K562 (cell line): ENCODE measurements around the gene BTBD2. TPM values are rescaled to one million over a fixed set of nuclear protein-coding genes. Genes with fewer than 3 reads are reported as not detected.

Experiments
- ATAC-seq: fragments of 200-7000 bp; cut with Tn5 transposase; 3 replicates; pipeline ENCODE4 v1.9.1; 2020; ENCODE audit warnings: moderate library complexity
- BruUV-seq: library from RNA; stranded (reverse); fragments of 400-500 nt; replicated peaks from 2 replicates; lab custom pipeline; 2021; lab: Mats Ljungman, UMichigan
- CTCF ChIA-PET: fragments of 300-600 bp; formaldehyde crosslinking; extraction: SDS; loops from one replicate; lab custom pipeline; 2021; ENCODE audit warnings: low intra/inter-chr PET ratio; lab: Yijun Ruan, JAX
- POLR2A ChIA-PET: fragments of 300-600, 350-650 bp; sonication (Branson Sonifier 250); formaldehyde crosslinking; extraction: SDS; loops from one replicate; lab custom pipeline; 2021; ENCODE audit warnings: antibody characterized with exemption, inconsistent platforms; lab: Yijun Ruan, JAX
- DNase-seq, 4 experiments: peaks; one replicate each; pipeline versions ENCODE4 v3.0.0 to v3.0.0-alpha.2; 2011 to 2018; ENCODE audit warnings: low spot score in 3 of 4, mixed read lengths in 3 of 4; ENCODE audit errors: extremely low read depth in 1 of 4
- FAIRE-seq: peaks from 2 replicates; lab custom pipeline; 2011; peaks lifted over from hg19 to GRCh38; lab: Jason Lieb, UNC
- H2AFZ ChIP-seq: 2 replicates; pipeline ENCODE4 v1.6.0; 2011; ENCODE audit warnings: low read depth, low read length, control low read depth, inconsistent platforms
- H3K27ac ChIP-seq: fragments of 200-600 bp; 3 replicates; pipeline ENCODE4 v1.8.0; 2011; ENCODE audit warnings: low read depth, mild to moderate bottlenecking, control low read depth, inconsistent platforms, low read length, moderate library complexity, mixed read lengths; ENCODE audit errors: extremely low read depth
- H3K27me3 ChIP-seq, 2 experiments: fragments of 300-600 bp in 1 of 2; 2 replicates in 1 of 2; 3 replicates in 1 of 2; pipeline versions ENCODE4 v1.6.0 to v1.8.0; 2011; ENCODE audit warnings: inconsistent platforms in 2 of 2, low read length in 2 of 2, mild to moderate bottlenecking in 1 of 2, mixed read lengths in 1 of 2, moderate library complexity in 1 of 2; ENCODE audit not compliant: control insufficient read depth in 2 of 2, insufficient read depth in 2 of 2
- H3K36me3 ChIP-seq: fragments of 300-600 bp; 3 replicates; pipeline ENCODE4 v1.8.0; 2011; ENCODE audit warnings: mild to moderate bottlenecking, low read length, inconsistent platforms; ENCODE audit not compliant: control insufficient read depth, insufficient read depth
- H3K4me1 ChIP-seq, 2 experiments: fragments of 200-600 bp in 1 of 2; replicated peaks in 1 of 2; 2 replicates in 1 of 2; 3 replicates in 1 of 2; pipeline versions ENCODE4 v1.5.1 to v1.8.0; 2011; ENCODE audit warnings: inconsistent platforms in 2 of 2, low read length in 2 of 2, mild to moderate bottlenecking in 1 of 2, mixed read lengths in 1 of 2, moderate library complexity in 1 of 2; ENCODE audit not compliant: control insufficient read depth in 2 of 2, insufficient read depth in 2 of 2
- H3K4me2 ChIP-seq: 2 replicates; pipeline ENCODE4 v1.6.1; 2011; ENCODE audit warnings: low read length, control low read depth, inconsistent platforms, mixed read lengths; ENCODE audit not compliant: insufficient read depth
- H3K4me3 ChIP-seq: fragments of 200-600 bp; sonication (generic), shearing (Covaris generic); 2 replicates; pipeline ENCODE4 v1.5.1; 2016; ENCODE audit warnings: control low read depth, inconsistent platforms
- H3K79me2 ChIP-seq: fragments of 200-600 bp; 3 replicates; pipeline ENCODE4 v1.8.0; 2011; ENCODE audit warnings: low read length, inconsistent platforms; ENCODE audit not compliant: control insufficient read depth, insufficient read depth
- H3K9ac ChIP-seq, 2 experiments: 2 replicates each; pipeline versions ENCODE4 v1.6.0 to v1.6.1; 2011; ENCODE audit warnings: low read depth in 2 of 2, low read length in 2 of 2, control low read depth in 1 of 2, inconsistent platforms in 1 of 2, mild to moderate bottlenecking in 1 of 2, mixed read lengths in 1 of 2; ENCODE audit not compliant: insufficient read depth in 1 of 2
- H3K9me1 ChIP-seq: one replicate; pipeline ENCODE4 v1.6.0; 2011; ENCODE audit warnings: inconsistent platforms, mild to moderate bottlenecking, low read length, moderate library complexity; ENCODE audit not compliant: control insufficient read depth, insufficient read depth
- H3K9me3 ChIP-seq: replicated peaks from 2 replicates; pipeline ENCODE4 v1.5.1; 2011; ENCODE audit warnings: low read depth, low read length, inconsistent platforms; ENCODE audit not compliant: control insufficient read depth, insufficient read depth
- H4K20me1 ChIP-seq: replicated peaks from 2 replicates; pipeline ENCODE4 v1.6.1; 2011; ENCODE audit warnings: low read length, inconsistent platforms, mixed read lengths; ENCODE audit not compliant: control insufficient read depth, insufficient read depth
- ELF2 ChIP-seq: fragments of 250-450 bp; sonication (Bioruptor Pico); IDR thresholded peaks from 2 replicates; pipeline ENCODE4 v1.5.0; 2021; ENCODE audit warnings: mild to moderate bottlenecking
- FOXA3 ChIP-seq, 2 experiments: fragments of 450-650 bp in 1 of 2; sonication (generic) in 1 of 2; formaldehyde crosslinking; IDR thresholded peaks in 1 of 2; conservative IDR thresholded peaks in 1 of 2; 2 replicates each; pipeline versions ENCODE4 v1.4.0 to v1.8.0; 2020 to 2022; ENCODE audit warnings: mild to moderate bottlenecking in 2 of 2, missing genetic modification reagents in 1 of 2
- HCFC1 ChIP-seq: IDR thresholded peaks from 2 replicates; pipeline ENCODE4 v1.6.1; 2012; ENCODE audit warnings: low read depth, low read length, improper control_type of control experiment
- HIVEP1 ChIP-seq: fragments of 250-450 bp; sonication (Bioruptor Pico); IDR thresholded peaks from 2 replicates; pipeline ENCODE4 v1.4.0; 2020; ENCODE audit warnings: mild to moderate bottlenecking
- MAZ ChIP-seq, 2 experiments: fragments of 450-650 bp in 1 of 2; sonication (generic) in 1 of 2; formaldehyde crosslinking; IDR thresholded peaks in 1 of 2; conservative IDR thresholded peaks in 1 of 2; 2 replicates each; pipeline versions ENCODE4 v1.4.0 to v1.5.0; 2020; ENCODE audit warnings: mild to moderate bottlenecking in 1 of 2, missing genetic modification reagents in 1 of 2
- NCOA2 ChIP-seq, 2 experiments: fragments of 450-650 bp; IDR thresholded peaks; 2 replicates each; pipeline ENCODE4 v1.6.1; 2018; ENCODE audit warnings: mild to moderate bottlenecking in 2 of 2, moderate library complexity in 1 of 2; ENCODE audit not compliant: partially characterized antibody in 2 of 2
- NFE2 ChIP-seq: IDR thresholded peaks from 2 replicates; pipeline ENCODE4 v1.6.1; 2014; ENCODE audit warnings: antibody characterized with exemption, low read depth
- NFXL1 ChIP-seq: fragments of 450-650 bp; formaldehyde crosslinking; IDR thresholded peaks from 2 replicates; pipeline ENCODE4 v1.4.0; 2021; ENCODE audit warnings: mild to moderate bottlenecking
- PCBP1 ChIP-seq: fragments of 200-400 bp; formaldehyde crosslinking; IDR thresholded peaks from 2 replicates; pipeline ENCODE4 v1.6.1; 2018; ENCODE audit warnings: mild to moderate bottlenecking, low read depth, low read length; ENCODE audit not compliant: poor library complexity, severe bottlenecking
- PCBP2 ChIP-seq: fragments of 200-400 bp; formaldehyde crosslinking; IDR thresholded peaks from 2 replicates; pipeline ENCODE4 v1.6.1; 2018; ENCODE audit warnings: low read length, low read depth, mild to moderate bottlenecking, moderate library complexity; ENCODE audit not compliant: poor library complexity, severe bottlenecking
- PTTG1 ChIP-seq: fragments of 450-650 bp; IDR thresholded peaks from 2 replicates; pipeline ENCODE4 v1.6.1; 2016; ENCODE audit warnings: low read depth, mild to moderate bottlenecking, missing genetic modification characterization, missing compliant biosample characterization
- SMAD2 ChIP-seq: fragments of 150-350 bp; IDR thresholded peaks from 2 replicates; pipeline ENCODE4 v1.6.1; 2014; ENCODE audit warnings: low read depth, mild to moderate bottlenecking, low read length
- SNRNP70 ChIP-seq: fragments of 200-400 bp; formaldehyde crosslinking; optimal IDR thresholded peaks from 2 replicates; pipeline ENCODE3; 2017; ENCODE audit warnings: low read depth, low read length
- ZBTB1 ChIP-seq: sonication (generic); formaldehyde crosslinking; IDR thresholded peaks from 2 replicates; pipeline ENCODE4 v1.8.1; 2023; ENCODE audit warnings: missing genetic modification reagents, low read depth, mild to moderate bottlenecking, borderline replicate concordance
- ZBTB17 ChIP-seq: fragments of 450-650 bp; formaldehyde crosslinking; IDR thresholded peaks from 2 replicates; pipeline ENCODE4 v1.4.0; 2020; ENCODE audit warnings: mild to moderate bottlenecking
- WGBS: fragments of 100-300 bp; shearing (Covaris generic); methylation state at CpG from one replicate; pipeline ENCODE4 v1.1.6; 2016; ENCODE audit warnings: low coverage, mixed read lengths; ENCODE audit not compliant: insufficient coverage; ENCODE audit errors: missing lambda C conversion rate; 5-methylcytosine and 5-hydroxymethylcytosine counted together
- in situ Hi-C: fragments of 300-500 bp; cut with MboI; formaldehyde crosslinking; loops from 4 replicates; pipeline ENCODE4 v1.15.0; 2018; ENCODE audit warnings: inconsistent platforms, mixed read lengths
- intact Hi-C: fragments of 100-400 bp; cut with micrococcal nuclease; formaldehyde crosslinking; loops from 2 replicates; pipeline ENCODE4 v1.14.2; 2022
- polyA plus RNA-seq, 8 experiments: library from polyadenylated mRNA; depleted of rRNA in 4 of 8; stranded (reverse) in 5 of 8; unstranded in 3 of 8; fragments of >200 nt; fragmentation: Nextera tagmentation in 2 of 8; fragmentation: Illumina TruSeq in 1 of 8; extraction: Ambion mirVana in 2 of 8; extraction: Trizol in 1 of 8; gene quantifications; 2 replicates each; pipeline versions ENCODE4 v1.2.1 to v1.2.3, GENCODE V29; 2011 to 2014; ENCODE audit warnings: inconsistent platforms in 1 of 8, missing spikeins in 1 of 8
- total RNA-seq, 7 experiments: library from RNA; depleted of rRNA in 6 of 7; stranded (reverse); fragments of >200 nt in 6 of 7; fragmentation: Illumina TruSeq in 2 of 7; extraction: Trizol in 2 of 7; gene quantifications; 2 replicates each; pipeline versions ENCODE4 v1.2.1 to v1.2.3, GENCODE V29; 2011 to 2021; ENCODE audit warnings: low replicate concordance in 1 of 7
- TF ChIP-seq, protein P1 (sequence below): fragments of 450-650 bp; conservative IDR thresholded peaks from 2 replicates; pipeline ENCODE4 v1.6.1; 2016; ENCODE audit warnings: missing genetic modification characterization, low read depth, mild to moderate bottlenecking, missing compliant biosample characterization, moderate library complexity
- TF ChIP-seq, protein P2 (sequence below), 2 experiments: fragments of 450-650 bp in 1 of 2; sonication (generic) in 1 of 2; formaldehyde crosslinking; conservative IDR thresholded peaks; 2 replicates each; pipeline versions ENCODE4 v1.4.0 to v1.8.1; 2020 to 2022; ENCODE audit warnings: mild to moderate bottlenecking in 1 of 2, missing genetic modification reagents in 1 of 2
- TF ChIP-seq, protein P3 (sequence below): fragments of 250-450 bp; sonication (Bioruptor Pico); IDR thresholded peaks from 2 replicates; pipeline ENCODE4 v1.5.0; 2021

The BTBD2 gene
- total and polyA plus RNA-seq, 9 of the 15 experiments (the other 6 are each of a cell fraction or from before 2014, with no cell fraction given), result 0.10 to 15.6 (median 6.9) TPM

DNA sequence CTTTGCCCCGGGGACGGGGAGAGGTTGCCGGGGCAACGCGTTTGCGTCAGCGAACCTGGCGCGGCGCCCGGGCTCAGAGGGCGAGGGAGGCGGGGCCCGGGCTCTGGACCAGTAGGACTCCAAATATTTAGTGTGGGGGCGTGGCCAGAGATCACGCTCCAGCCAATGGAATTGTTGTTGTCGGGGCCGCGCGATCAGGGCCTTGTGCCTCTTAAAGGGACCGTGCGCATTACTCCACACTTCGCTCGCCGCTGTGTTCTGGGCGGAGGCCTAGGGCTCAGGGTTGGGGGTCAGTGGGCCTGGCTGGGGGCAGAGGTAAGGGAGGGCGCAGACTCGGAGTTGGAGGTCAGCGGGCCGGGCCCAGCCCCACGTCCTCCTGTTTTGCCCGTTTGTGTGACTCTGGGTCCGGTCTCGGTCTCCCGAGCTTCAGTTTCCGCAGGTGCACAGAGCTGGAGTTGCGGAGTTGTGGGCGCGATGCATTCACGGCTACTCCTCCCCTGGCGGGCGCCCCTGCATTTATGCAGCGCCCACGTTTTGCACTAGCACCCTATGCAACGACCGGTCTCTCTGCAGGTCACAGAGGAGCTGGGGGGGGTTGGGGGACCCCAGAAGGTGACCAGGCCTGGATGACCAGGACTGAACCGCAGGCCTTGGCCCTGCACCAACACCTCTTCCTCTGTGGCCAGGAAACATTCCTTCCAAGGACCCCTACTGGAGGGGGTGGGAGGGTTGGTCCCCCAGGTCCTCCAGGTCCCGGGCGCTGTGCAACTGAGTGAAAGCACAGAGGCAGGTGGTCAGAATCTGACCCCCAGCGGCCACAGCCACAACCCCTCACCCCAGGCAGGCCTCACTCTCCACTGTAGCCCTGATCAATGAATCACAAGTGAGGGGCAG lies 46.2 kb upstream of the BTBD2 start:
- Histone ChIP-seq H3K4me1 (peaks cover 42 to 75% of the 10 kb centered on the region in 2 experiments), H3K27ac (peak overlapping the region; percentile 100), H4K20me1 (no peaks in the 10 kb centered on the region), H3K9me1 (no peaks in the 10 kb centered on the region), H3K4me3 (peak overlapping the region; percentile 76), H3K4me2 (peak overlapping the region; percentile 95), H3K9me3 (no peaks in the 10 kb centered on the region), H3K9ac (peak overlapping the region; percentile 97 to 98), H2AFZ (peak overlapping the region; percentile 85), H3K79me2 (peaks cover 9% of the 10 kb centered on the region; the same call in 2 of the 3 replicates), H3K27me3 (no peaks in the 10 kb centered on the region), H3K36me3 (no peaks in the 10 kb centered on the region)
- FAIRE-seq, result peak; percentile 90
- intact Hi-C loops (loop anchor here (5.0 kb wide), 1 partner anchor 134 kb away; no protein-coding TSS in a partner anchor), in situ Hi-C loops (no loop called here)
- WGBS, result 2% methylated on average over 49 of the region's 50 CpGs
- DNase-seq, result peak; percentile 97 to 100 (median 98)
- ChIA-PET POLR2A (interaction anchor here (0.6 to 6.8 kb wide), 10 partner anchors 10 to 1108 kb away, joined by 3 to 72 read pairs (median 3); partner anchors contain the start of genes MKNK2 and MOB3A), CTCF (interaction anchor here (0.7 to 1.2 kb wide), 2 partner anchors 42 kb away, joined by 4 read pairs; no protein-coding TSS in a partner anchor)
- ATAC-seq, result peak; percentile 76
- BruUV-seq, result TSS peak; percentile 95
- TF ChIP-seq NFE2 (no peak), SNRNP70 (no peak), PCBP2 (no peak), SMAD2 (no peak), FOXA3 (CRISPR knock-in tag; conservative IDR thresholded peaks at IDR 0.05 in 1 of 2, IDR thresholded peaks at IDR 0.05 in 1 of 2) (peak in 1 of 2 experiments; percentile 24; a peak in 1 of 4 replicates), MAZ (CRISPR knock-in tag; conservative IDR thresholded peaks at IDR 0.05 in 1 of 2, IDR thresholded peaks at IDR 0.05 in 1 of 2) (no peak; a peak in 1 of 4 replicates), ZBTB17 (CRISPR knock-in tag) (no peak), NCOA2 (IDR thresholded peaks at IDR 0.05; ENCODE audit: partially characterized antibody in 2 of 2) (no peak), ELF2 (CRISPR knock-in tag) (no peak), ZBTB1 (CRISPR knock-in tag) (no peak), HCFC1 (no peak; the same call in 1 of the 2 replicates), PCBP1 (peak; percentile 41), NFXL1 (CRISPR knock-in tag) (no peak), HIVEP1 (CRISPR knock-in tag) (no peak), PTTG1 (tag) (no peak)
- TF ChIP-seq, protein P1, sequence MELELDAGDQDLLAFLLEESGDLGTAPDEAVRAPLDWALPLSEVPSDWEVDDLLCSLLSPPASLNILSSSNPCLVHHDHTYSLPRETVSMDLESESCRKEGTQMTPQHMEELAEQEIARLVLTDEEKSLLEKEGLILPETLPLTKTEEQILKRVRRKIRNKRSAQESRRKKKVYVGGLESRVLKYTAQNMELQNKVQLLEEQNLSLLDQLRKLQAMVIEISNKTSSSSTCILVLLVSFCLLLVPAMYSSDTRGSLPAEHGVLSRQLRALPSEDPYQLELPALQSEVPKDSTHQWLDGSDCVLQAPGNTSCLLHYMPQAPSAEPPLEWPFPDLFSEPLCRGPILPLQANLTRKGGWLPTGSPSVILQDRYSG, result no peak
- TF ChIP-seq, protein P2, sequence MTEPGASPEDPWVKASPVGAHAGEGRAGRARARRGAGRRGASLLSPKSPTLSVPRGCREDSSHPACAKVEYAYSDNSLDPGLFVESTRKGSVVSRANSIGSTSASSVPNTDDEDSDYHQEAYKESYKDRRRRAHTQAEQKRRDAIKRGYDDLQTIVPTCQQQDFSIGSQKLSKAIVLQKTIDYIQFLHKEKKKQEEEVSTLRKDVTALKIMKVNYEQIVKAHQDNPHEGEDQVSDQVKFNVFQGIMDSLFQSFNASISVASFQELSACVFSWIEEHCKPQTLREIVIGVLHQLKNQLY (CRISPR knock-in tag; conservative IDR thresholded peaks at IDR 0.05), result no peak
- TF ChIP-seq, protein P3, sequence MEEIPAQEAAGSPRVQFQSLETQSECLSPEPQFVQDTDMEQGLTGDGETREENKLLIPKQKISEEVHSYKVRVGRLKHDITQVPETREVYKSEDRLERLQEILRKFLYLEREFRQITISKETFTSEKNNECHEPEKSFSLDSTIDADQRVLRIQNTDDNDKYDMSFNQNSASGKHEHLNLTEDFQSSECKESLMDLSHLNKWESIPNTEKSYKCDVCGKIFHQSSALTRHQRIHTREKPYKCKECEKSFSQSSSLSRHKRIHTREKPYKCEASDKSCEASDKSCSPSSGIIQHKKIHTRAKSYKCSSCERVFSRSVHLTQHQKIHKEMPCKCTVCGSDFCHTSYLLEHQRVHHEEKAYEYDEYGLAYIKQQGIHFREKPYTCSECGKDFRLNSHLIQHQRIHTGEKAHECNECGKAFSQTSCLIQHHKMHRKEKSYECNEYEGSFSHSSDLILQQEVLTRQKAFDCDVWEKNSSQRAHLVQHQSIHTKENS (CRISPR knock-in tag), result no peak
